GM18498 (cell line): ENCODE data around the gene GNAT2.

ENCODE experiments used
- ATAC-seq: cut with Tn5 transposase; IDR thresholded peaks from one replicate; pipeline ENCODE4 v1.9.1; 2021; ENCODE audit warnings: mild to moderate bottlenecking, moderate library complexity; ENCODE audit not compliant: unreplicated experiment

The GNAT2 gene

DNA sequence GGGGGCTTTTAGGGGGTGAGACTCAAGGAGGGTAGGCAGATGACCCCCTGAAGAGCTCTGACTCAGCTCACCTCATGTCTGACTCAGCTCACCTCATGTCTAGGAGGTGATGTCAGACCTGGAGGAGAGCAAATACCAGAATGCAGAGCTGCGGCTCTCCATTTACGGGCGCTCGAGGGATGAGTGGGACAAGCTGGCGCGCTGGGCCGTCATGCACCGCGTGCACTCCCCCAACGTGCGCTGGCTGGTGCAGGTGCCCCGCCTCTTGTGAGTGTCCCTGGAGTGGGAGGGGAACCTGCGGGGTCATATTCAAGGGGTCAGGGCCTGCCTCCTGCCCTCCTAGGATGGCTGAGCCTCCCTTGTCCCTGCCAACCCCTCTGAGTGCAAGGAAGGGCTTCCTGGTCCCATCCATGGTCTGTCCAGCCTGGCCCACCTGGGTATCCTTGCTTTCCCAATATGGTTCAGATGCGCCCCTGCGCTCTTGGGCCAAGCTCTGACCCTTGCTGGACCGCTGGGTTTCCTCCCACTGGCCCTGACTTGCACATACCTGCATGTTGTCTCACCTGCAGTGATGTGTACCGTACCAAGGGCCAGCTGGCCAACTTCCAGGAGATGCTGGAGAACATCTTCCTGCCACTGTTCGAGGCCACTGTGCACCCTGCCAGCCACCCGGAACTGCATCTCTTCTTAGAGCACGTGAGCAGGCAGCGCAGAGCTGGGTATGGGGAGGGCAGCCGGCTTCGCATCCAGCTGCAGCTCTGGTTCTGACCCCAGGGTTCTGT is 9.3 kb upstream of the GNAT2 start:
- ATAC-seq: no peak

DNA sequence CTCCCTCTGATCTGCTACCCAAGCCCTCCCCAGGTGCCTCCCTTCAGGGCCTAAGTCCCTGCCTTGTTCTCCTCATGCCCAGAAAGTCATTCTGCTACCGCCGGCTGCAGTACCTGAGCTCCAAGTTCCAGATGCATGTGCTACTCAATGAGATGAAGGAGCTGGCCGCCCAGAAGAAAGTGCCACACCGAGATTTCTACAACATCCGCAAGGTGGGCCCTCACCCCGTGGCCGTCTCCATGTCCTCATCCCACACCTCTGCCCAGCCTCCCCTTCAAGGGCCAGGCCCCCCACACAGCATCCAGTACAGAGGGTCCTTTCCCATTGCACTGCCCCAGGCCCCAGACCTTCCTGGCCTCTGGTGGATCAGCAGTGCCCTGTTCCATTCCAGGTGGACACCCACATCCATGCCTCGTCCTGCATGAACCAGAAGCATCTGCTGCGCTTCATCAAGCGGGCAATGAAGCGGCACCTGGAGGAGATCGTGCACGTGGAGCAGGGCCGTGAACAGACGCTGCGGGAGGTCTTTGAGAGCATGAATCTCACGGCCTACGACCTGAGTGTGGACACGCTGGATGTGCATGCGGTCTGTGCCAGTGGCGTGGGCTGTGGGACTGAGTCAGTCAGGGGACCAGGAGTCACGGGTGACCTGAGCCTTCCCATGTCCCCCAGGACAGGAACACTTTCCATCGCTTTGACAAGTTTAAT is 8.4 kb upstream of the GNAT2 start:
- no peak for ATAC-seq

DNA sequence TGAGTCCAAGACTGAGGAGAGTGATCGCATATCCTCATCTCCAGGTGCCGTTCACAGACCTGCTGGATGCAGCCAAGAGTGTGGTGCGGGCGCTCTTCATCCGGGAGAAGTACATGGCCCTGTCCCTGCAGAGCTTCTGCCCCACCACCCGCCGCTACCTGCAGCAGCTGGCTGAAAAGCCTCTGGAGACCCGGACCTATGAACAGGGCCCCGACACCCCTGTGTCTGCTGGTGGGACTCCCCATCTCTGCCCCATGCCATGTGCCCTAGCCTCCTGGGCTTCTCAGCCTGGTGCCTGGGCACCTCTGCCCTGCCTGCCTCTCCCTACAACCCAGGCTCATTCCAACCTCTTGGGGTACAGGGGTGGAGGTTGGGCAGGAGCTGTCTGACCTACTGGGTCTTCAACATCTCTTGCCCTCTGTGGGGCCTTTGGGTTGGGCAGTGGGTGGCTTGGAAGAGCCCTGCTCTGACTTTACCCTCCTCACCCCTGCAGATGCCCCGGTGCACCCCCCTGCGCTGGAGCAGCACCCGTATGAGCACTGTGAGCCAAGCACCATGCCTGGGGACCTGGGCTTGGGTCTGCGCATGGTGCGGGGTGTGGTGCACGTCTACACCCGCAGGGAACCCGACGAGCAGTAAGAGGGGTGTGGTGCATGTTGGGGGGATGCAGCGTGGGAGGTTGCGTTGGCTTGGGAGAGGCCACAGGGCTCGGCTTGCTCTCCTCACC is 7.4 kb upstream of the GNAT2 start:
- no peak for ATAC-seq

DNA sequence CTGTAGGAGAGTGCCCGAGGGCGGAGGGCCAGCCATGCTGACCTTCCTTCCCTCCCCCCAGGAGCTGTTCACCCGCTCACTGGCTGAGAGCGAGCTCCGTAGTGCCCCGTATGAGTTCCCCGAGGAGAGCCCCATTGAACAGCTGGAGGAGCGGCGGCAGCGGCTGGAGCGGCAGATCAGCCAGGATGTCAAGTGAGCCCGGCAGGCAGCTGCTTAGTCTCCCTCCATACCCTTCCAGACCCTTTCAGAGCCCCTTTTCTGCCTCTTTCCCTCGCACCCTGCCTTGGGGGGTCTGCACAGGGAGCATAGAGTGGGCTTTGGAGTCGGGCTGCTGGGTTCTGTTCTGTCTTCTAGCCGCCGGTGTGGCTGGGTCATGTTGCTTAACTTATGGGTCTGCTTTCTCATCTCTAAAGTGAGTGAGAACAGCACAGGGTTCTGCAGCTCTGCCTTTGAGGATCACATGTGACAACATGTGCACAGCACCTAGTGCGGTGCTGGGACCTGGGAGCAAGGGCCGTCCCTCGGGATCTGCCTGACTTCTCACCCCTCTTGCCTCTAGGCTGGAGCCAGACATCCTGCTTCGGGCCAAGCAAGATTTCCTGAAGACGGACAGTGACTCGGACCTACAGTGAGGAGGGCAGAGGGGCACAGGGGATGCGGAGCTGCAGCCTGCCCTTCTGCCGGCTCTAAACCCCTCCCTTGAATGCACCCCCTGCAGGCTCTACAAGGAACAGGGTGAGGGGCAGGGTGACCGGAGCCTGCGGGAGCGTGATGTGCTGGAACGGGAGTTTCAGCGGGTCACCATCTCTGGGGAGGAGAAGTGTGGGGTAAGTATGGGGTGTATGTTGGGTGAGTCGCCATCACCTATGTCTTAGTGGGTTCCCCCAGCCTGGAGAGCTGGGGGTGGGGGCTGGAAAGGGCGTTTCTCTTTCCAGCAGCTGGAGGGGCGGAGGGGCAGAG is 6.5 kb upstream of the GNAT2 start:
- no peak for ATAC-seq

DNA sequence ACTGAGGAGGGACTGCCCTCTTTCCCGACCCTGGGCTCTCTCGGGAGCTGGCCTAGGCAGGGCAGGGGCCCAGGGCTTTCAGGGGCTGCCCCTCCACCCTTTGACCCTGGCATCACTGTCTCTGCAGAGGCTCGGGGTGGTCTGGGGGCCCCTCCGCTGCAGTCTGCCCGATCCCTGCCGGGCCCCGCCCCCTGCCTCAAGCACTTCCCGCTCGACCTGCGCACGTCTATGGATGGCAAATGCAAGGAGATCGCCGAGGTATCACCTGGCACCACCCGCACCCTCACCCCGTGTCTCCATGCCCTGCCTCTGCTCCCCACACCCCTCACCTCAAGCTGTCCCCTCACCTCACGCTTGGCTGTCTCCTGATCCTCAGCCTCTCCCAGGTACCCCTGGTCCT is 5.8 kb upstream of the GNAT2 start:
- no peak for ATAC-seq

DNA sequence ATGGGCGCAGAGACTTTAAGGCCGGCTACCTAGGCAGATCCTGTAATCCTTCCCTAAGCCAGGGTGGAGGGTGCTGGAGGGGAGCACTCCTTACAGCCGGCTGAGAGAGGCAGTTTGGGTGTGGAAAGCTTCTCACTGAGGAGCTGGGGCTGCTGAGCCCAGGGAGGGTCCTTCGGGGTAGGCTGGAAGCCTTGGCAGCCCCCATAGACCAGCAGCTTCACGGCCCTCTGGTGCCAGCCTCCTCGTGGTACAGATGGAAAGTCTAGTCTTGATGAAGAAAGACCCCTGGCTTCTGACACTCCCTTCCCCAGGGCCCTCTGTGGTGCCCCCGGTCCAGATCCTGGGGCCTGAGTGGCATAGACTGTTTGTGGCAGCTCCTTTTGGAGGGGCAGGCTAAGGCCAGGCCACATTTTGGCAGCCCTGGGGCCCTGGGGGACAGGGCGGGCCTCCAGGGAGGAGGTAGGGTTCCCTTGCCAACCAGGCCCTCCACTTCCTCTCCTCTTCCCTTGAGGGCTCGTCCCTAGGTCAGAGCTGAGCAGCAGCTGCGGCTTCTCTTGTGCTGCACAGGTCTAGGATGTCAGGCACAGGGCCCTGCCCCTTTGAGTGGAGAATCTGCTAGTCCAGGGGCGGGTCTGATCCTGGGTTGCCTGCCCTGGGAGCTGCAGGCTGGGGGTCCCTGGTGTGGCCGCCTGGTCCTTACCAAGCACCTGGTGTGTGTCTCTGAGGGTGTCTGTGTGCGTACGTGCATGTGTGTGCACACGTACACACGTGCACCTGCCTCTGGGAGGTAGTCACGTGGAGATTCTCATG is 5.0 kb upstream of the GNAT2 start:
- no peak for ATAC-seq

DNA sequence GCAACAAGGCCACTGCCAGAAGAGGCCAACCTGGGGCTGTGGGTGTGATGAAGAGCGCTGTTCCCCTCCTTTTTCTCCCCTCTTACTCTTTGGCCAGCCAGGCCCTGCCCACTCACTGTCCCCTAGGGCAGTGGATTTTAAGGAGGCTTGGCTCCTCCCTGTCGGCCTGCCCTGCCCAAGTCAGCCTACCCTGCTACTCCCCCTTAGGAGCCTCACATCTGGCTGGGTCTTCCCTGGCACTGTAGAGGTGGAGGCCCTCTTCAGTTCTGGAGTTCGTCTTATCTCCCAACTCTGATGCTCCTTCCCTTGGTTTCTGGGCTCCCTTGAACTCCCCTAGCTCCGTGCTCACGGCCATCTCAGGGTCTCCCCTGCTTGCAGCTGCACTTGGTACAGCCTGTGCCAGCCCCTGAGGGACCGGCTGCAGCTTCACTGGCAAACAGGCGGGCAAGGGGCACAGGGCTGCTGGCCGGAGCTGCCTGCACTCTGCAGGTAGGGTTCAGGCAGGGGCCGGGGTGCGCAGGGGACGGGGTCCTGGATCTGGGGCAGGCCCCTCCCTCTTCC is 4.3 kb upstream of the GNAT2 start:
- no peak for ATAC-seq

DNA sequence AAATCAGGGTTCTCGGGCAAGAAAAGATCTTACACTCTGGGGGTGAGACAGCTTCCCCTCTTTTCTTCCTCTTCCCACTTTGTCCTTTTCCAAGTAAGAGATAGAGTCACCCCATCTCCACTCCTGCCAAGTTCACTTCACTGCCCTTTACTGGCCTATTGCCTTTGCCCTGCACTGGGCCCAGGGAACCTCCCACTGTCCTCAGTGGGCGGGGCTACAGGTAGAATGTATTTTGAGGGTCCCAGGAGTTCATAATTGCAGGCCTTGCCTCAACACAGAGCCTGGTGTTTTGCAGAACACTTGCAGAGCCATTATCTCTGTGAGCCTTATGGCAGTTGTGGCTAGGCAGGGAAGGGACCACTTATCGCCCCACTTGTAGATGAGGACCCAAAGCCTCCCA is 3.5 kb upstream of the GNAT2 start:
- no peak for ATAC-seq

DNA sequence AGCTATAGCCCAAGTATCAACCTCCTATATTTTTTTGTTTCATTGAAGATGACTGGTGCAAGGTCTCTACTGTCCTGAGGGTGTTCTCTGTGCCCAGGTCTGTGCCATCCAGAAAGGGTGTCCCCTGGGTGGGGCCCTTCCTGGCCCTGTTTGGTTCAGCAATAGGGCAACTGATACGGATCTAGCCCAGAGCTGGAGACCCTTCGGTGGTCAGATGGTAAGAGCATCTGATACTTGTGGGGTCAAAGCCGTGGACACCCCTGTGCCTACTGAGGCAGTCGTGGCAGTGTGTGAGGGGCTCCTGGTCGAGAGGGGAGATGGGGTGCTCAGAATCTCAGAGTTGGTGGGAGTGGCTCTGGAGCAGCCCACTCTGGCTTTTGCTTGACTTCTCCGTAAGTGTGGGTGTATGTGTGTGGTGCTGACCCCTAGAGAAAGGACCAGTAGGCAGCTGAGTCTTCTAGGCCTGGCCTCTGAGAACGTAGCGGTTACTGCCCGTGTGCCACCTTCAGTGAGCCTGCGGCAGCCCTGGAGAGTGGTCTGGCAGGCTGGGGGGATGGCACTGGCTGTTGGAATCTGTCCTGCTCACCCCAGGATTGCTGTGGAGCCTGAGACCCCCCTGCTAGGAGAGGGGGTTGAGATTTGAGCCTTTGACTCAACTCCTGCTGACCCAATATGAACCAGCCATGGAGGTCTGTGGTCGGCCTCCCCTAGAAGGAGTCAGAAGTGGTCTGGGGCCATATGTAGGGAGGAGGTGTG is 2.9 kb upstream of the GNAT2 start:
- no peak for ATAC-seq

DNA sequence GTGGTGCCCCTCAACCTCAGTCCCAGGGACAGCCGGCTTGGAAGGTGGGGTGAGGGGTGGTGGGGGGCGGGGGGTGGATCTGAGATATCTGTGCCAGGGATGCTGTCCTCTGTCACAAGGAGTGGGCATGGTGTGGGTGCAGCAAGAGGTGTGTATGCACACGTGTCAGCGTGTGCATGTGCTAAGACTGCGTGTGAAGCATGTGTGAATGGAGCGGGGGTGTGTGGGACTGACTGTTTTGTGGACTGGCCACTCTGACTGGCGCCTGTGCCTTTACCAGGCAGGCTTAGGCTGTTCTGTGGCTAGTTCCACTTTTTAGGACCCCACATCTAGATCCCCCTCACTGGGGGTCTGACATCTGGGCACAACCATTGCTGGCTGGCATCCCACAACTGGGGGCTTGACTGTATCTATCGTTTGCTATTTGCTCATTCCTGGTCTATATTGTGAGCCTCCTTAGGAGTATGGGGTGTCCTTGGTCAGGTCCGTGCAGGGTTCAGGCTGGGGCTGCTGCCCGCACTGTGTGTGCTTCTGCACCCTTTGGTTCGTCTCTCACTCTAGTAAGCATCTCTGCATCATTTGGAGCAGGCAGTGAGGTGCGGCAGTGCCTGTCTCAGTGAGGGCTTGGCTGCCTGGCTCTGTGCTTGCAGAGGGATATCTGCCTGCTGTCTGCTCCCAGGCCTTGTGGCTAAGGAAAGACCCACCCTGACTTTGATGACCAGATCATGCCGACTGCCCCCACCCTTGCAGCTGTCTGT is 2.1 kb upstream of the GNAT2 start:
- ATAC-seq: no peak

DNA sequence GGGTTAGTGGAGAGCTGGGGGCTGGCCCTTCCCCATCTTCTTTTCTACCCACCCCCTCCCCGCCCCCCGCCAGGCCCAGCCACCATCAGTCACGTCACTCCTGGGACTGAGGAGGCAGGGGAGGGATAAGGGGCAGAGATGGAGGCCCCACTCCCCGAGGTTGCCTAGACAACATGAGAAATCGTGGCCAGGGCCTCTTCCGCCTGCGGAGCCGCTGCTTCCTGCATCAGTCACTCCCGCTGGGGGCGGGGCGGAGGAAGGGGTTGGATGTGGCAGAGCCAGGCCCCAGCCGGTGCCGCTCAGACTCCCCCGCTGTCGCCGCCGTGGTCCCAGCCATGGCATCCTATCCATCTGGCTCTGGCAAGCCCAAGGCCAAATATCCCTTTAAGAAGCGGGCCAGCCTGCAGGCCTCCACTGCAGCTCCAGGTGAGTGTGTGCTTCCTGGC is 1.4 kb upstream of the GNAT2 start:
- ATAC-seq: peak; percentile 76

DNA sequence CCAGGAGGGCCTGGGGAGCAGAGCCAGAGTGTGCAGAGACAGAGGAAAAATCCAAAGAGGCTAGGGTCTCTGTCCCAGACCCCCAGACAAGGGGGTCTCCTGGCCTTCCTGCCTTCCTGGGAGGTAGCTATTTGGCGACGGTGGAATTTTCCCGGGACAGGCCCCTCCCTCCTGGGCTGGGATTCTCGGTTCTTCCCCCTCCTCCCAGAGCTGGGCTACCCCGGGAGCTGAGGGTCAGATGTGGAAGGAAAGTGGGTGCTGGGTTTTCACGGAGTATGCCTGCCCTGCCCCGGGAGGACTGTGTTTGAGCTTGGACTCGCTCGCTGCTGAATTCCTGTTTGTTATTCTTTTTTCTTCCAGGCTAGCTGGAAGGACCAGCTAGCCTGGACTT is 980 bp upstream of the GNAT2 start:
- ATAC-seq: no peak

DNA sequence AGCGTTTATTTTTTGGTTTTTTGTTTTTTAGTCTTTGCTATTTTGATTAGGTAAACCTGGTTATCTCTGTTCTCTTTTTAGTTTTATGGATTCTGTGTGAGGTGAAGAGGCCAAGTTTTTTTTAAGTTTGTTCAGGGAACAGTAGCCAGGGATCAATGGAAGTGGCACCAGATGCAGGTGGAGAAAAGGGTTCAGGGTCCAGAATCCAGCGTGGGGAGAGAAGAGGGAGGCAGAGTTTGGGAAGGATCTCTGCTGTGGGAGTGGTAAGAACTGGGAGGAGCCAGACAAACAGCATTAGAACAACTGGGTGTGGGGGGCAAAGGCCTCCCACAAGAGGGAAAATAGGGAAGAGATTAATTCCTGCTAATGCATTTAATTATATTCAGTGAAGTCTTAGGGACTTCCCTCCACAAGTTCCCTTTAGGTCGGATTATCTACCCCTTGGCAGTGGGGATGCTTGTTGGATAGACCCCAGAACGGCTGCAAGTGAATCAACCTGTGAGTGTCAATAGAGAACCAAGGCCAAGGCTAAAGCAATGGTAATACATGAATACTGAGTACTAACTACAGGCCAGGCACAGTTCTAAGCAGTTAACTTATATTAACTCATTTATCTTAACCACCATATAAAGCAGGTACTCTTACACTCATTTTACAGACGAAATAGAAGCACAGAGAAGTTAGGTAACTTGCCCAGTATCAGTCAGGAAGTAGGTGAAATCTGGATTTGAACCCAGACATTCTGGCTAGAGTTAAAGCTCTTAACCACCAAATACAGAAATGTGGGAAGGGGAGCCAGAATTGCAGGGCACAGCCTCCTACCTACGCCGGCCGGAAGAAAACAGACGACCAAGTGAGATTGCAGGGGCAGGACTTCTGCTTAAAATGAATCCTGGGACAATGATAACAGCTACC is 498 bp downstream of the GNAT2 start:
- no peak for ATAC-seq

DNA sequence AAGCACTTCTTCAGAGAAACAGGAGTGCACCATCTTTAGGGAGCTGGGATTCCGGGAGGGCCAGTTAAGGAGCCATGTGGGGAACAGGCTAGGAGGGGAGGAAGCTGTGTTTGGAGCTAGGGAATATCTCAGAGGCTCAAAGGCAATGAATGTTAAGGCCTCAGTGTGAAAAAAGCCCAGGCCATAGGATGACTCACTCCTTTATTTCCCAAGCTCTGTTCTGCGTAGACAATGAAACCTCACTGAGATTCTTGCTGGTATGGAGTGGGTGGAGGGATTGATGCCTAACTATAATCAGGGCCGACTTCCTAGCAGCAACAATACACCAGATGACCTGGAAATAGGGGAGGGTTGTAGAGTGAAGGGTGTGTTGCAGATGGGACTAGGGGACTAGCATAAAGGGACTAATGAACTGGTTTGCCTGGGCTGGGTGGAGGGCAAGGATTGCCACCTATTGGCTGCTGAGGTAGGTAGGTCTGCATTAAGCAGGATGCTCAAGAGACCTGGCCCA is 2.1 kb downstream of the GNAT2 start:
- ATAC-seq: no peak

DNA sequence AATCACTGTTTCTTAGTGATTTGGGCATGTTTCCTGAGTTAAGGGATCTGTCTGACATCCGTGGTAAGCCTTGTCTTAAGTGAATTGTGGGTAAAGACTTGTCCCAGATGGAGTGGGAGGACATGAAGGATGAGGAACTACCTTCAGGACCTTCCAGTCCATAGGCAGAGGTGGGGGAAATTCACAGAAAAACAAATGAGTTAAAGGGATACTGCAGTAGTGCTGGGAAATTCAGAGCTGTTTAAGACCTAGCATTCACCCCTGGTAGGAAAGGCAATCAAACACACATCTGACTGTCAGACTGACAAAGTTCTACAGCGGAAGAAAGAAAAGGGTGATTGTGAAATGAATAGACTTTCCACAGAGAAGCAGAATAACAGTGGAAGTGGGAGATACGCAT is 3.0 kb downstream of the GNAT2 start:
- no peak for ATAC-seq

DNA sequence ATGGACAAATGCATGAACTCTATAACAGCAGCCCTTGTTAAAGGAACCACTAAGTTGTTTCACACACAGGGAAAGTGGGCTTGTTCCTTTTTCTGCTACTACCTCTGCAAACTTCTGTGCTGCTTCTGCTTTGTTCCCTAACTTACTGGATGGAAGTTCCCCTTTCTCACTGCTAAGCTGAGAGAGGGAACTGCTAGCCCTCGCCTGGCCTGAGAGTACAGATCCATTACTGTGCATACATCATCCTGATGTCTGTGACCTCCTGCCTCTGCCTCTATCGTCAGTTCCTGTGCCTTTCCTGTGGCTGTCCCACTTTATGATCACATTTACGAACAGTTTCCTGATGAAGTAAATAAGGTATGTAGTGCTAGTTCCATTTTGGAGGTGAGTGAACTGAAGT is 3.5 kb downstream of the GNAT2 start:
- ATAC-seq: no peak
